Measurements from ENCODE around the gene MEIS2.

DNA sequence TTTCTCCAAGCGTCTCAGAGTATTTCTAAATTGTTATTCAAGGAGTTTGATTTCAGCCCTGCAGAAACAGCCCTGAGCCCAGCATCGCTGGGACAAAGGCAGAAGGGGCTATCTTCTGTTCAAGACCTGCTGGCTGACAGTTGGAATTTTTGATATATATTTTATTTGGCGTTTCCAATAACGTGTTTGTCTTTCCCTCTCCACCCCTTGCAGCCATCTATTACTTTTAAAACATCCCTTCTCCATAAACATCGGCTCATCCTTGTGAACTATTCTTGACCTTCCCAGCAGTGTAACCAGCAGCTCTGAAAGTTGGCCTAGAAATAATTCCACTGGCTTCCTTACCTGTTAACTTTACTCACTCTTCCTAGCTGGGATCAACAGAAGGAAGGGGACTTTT, 5.5 kb upstream of the MEIS2 start:
- TF ChIP-seq CTCF (conservative IDR thresholded peaks at IDR 0.05; ENCODE audit: low read length) (no peak), EZH2phosphoT487 (IDR thresholded peaks at IDR 0.05; ENCODE audit: borderline replicate concordance) (no peak)
